GM19463 (cell line): Measurements from ENCODE around the gene CWC27.
"Not testable (repeated sequence)": the region's sequence is repeated elsewhere in the genome, so short reads cannot be mapped to it uniquely, and the experiment has no call there.

ENCODE experiments used
- ATAC-seq: cut with Tn5 transposase; IDR thresholded peaks from one replicate; pipeline ENCODE4 v1.9.1; 2021; ENCODE audit warnings: mild to moderate bottlenecking, moderate library complexity; ENCODE audit not compliant: unreplicated experiment

Gene CWC27

GRCh38 chr5:64914396-64914795, 145.7 kb downstream of the CWC27 start:
- no peak for ATAC-seq

DNA sequence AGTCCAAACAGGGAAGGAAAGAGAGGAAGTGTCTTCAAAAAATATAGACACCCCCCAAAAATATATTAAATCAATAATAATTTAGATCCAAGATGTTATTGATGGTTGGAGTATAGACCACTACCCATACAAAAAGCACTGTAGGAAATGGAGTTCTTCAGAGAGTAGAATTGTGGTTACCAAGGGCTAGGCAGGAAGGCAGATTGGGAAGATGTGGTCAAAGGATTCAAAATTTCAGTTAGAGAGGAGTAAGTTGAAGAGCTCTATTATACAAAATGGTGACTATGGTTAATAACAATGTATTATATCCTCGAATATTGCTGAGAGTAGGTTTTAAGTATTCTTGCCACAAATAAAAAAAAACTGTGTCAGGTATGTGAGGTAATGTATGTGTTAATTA, 149.4 kb downstream of the CWC27 start:
- ATAC-seq: no peak

DNA sequence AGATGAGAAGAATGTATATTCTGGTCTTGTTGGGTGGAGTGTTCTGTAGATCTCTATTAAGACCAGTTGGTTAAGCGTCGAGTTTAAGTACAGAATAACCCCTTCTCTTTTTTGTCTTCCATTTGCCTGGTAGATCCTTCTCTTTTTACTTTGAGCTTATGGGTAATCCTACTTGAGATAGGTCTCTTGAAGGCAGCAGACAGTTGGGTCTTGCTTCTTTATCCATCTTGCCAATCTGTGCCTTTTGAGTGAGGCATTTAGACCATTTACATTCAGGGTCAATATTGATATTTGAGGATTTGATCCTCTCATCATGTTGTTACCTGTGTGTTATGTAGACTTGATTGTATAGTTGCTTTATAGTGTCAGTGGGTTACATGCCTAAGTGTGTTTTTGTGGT, 152.7 kb downstream of the CWC27 start:
- ATAC-seq: no peak

DNA sequence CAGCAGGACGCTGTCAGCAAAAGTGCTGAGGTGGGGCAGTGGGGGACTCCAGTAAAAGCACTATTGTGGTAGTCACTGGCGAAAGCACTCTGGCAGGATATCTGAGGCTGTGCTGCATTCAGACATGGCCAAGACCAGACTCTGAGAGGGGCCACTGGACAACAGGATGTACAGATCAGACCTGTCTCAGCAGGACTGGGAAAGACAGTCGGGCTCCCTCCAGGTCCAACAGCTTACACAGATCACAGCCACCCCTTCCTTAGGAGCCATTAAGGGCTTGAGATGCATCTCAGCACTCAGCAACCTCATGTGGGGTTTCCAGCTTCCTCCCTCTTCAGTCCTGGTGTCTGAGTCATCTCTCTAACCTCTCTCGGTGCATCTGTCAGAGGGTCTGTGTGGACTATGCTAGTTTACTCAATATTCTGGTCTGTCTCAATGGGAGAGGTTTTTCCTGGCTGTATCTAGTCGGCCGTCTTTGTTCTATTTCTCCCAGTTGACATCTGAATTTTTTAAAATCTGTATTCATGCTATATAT, 154.5 kb downstream of the CWC27 start:
- no peak for ATAC-seq

- no peak for ATAC-seq
Measured at GRCh38 chr5:64925123-64925522, 156.4 kb downstream of the CWC27 start.

DNA sequence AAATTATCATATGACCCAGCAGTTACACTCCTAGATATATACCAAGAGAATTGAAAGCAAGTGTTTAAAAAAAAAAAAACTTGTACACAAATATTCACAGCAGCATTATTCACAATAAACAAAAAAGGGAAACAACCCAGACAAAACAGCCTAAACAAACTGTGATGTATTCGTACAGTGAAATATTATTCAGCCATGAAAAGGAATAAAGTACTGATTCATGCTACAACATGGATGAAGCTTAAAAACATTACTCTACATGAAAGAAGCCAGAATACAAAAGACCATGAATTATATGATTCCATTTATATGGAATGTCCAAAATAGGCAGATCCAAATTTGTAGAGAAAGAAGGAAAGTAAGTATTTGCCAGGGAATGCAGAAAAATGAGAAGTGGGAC, 161.1 kb downstream of the CWC27 start:
- no peak for ATAC-seq

- no peak for ATAC-seq
Measured at GRCh38 chr5:64930672-64931318, 162.1 kb downstream of the CWC27 start.

- ATAC-seq: not testable (repeated sequence)
Measured at GRCh38 chr5:64939422-64939771, 170.7 kb downstream of the CWC27 start.

DNA sequence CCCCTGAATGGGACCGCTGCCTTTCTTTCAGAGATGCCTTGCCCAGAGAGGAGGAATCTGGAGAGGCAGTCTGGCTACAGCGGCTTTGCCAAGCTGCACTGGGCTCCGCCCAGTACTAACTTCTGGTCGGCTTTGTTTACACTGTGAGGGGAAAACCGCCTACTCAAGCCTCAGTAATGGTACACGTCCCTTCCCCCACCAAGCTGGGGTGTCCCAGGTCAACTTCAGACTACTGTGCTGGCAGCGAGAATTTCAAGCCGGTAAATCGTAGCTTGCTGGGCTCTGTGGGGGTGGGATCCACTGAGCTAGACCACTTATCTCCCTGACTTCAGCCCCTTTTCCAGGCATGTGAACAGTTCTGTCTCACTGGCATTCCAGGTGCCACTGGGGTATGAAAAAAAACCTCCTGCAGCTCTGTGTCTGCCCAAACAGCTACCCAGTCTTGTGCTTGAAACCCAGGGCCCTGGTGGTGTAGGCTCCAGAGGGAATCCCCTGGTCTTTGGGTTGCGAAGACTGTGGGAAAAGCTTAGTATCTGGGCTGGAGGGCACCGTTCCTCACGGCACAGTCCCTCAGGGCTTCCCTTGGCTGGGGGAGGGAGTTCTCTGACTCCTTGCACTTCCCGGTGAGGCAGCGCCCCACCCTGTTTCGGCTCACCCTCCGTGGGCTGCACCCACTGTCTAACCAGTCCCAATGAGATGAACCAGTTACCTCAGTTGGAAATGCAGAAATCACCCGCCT, 171.2 kb downstream of the CWC27 start:
- ATAC-seq: no peak

DNA sequence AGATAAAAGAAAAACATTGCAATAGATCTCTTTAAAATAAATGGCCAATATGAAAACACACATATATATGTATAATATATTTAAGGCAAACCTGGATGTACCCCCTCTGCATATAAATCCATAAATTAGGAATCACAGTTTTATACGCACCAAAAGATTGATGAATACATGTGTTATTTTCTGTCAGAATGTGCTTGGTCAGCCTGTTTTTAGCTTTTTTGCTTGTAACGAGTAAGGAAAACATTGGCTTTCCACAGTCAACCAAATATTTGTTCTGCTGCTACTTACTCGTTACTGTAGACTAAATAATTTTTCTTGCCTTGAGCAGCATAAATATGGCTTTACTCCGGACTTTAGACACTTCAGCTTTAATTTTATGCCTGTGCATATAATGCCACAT, 173.7 kb downstream of the CWC27 start:
- ATAC-seq: no peak

GRCh38 chr5:64944868-64945267, 176.1 kb downstream of the CWC27 start:
- ATAC-seq: no peak

DNA sequence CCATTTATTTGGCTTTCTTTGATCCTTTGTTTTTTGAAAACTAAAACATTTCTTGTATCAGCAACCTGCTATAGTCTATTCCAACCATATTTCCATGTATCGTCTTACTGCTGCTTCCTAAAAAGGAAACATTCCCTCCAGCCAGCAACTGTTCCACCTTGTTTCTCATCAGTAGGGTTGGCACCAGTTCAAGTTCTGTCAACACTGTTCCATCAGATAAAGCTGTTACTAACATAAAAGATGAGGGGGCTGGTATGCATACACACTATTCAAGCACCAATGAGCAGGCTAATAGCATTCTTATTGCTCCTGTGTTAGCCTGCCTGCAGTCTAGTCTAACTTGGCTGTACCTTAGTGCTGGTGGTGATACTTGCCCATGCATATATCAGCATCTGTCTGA, 178.3 kb downstream of the CWC27 start:
- no peak for ATAC-seq

GRCh38 chr5:64947801-64948200, 179.1 kb downstream of the CWC27 start:
- ATAC-seq: no peak

DNA sequence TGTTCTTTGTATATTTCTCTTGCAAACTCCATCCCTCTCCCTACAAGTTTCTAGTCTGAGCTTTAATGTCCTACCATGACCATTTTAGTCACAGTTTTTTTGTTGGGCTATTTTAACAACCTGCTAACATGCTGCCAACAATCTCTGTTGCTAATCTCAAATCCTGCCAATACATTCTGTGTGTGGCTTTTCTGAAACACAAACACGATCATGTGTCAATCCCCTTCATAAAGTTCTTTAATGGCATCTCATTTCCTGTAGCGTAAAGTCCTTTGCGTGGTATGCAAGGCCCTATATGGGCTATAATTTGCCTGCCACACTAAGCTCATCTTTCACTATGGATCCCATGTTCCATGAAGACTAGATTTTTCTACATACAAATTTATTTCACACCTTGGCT, 180.6 kb downstream of the CWC27 start:
- ATAC-seq: no peak

GRCh38 chr5:64952951-64953673, 184.4 kb downstream of the CWC27 start:
- no peak for ATAC-seq

DNA sequence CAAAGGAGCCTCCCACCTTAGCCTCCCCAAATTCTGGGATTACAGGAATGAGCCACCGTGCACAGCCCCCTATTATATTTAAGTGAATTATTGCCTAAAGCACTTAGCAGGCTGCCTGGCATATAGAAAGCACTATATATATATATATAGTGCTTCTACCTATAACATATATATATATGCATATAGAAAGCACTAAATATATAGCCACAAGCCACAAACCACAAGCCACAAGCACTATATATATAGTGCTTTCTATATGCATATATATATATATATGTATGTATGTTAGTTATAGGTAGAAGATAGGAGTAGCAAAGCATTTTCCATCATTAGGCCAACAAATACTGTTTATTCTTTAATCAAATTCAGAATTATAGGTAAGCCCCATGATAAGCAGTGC, 185.8 kb downstream of the CWC27 start:
- ATAC-seq: no peak

DNA sequence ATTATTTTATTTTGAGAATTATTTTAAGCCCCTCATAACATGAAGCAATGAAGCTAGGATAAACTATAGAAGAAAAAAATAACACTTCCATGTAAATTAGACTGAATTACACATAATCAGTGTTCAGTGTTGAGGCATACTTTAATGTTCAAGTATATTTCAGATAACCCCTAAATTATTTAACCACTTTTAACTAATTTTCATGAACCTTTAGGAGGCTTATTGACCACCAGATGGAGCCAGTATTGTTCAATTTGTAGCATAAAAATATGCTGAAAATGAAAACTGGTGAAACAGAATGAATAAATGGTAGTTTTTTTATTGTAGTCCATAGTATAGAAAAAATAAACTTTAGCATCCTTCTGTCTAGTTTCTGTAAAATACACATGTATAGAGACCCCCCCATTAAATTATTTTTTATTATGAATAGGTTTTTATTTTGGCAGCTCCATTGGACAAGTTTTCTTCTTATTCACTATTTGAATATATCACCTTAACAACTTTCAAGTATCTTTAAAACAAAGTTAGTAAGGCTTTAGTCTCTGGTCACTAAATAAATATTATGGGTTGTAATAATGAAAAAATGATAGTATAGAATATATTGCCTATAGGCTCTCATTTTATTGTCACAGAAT, 190.1 kb downstream of the CWC27 start:
- ATAC-seq: no peak

- no peak for ATAC-seq
Measured at GRCh38 chr5:64963278-64963677, 194.5 kb downstream of the CWC27 start.

DNA sequence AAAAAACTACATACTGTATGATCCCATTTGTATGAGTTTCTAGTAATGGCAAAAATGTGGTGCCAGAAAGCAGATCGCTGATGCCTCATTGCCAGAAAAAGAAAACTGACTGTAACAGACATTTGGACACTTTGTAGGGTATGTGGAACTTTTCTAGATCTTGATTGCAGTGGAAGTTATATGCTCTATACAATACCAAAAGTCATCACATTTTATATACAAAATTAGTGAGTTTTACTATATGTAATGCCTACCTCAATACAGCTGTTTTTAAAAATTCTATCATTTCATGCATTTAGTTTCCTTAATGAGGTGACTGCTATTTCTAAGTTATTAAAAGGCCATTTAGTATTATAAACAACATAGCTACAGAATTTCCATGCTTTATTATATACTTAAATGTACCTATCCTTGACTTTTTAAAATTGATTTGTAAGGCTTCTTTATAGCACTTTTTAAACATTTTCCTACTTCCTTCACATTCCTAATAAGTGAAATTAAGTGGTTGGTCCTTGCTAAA, 199.9 kb downstream of the CWC27 start:
- no peak for ATAC-seq

GRCh38 chr5:64969578-64969977, 200.8 kb downstream of the CWC27 start:
- no peak for ATAC-seq

GRCh38 chr5:64971513-64971912, 202.8 kb downstream of the CWC27 start:
- no peak for ATAC-seq
